Mesendoderm (in vitro differentiated cells): ENCODE data around the gene BAAT.
A peak's percentile ranks its signal among the peaks of the same experiment; 100 is the strongest.

Source experiments
- DNase-seq: peaks from one replicate; pipeline ENCODE4 v3.0.0; 2013
- H2AK5ac ChIP-seq: 2 replicates; pipeline ENCODE4 v1.6.1; 2013; ENCODE audit warnings: low read length, inconsistent platforms
- H2BK120ac ChIP-seq: 2 replicates; pipeline ENCODE4 v1.6.1; 2013; ENCODE audit warnings: low read depth, mild to moderate bottlenecking, low read length, moderate library complexity, mixed read lengths
- H2BK15ac ChIP-seq: replicated peaks from 2 replicates; pipeline ENCODE4 v1.6.1; 2013; ENCODE audit warnings: low read depth, mild to moderate bottlenecking, moderate library complexity
- H2BK5ac ChIP-seq: 2 replicates; pipeline ENCODE4 v1.6.1; 2013; ENCODE audit warnings: low read length, inconsistent platforms
- H3K18ac ChIP-seq: 2 replicates; pipeline ENCODE4 v1.6.1; 2013; ENCODE audit warnings: mild to moderate bottlenecking, low read length, mixed read lengths
- H3K23ac ChIP-seq: one replicate; pipeline ENCODE4 v1.6.1; 2013; ENCODE audit warnings: low read length
- H3K27ac ChIP-seq: 2 replicates; pipeline ENCODE4 v1.5.1; 2013; ENCODE audit warnings: low read depth, mild to moderate bottlenecking, inconsistent platforms, low read length, moderate library complexity
- H3K27me3 ChIP-seq: 2 replicates; pipeline ENCODE4 v1.6.1; 2013; ENCODE audit warnings: low read length, control low read depth, mild to moderate bottlenecking, inconsistent platforms; ENCODE audit not compliant: insufficient read depth, poor library complexity
- H3K36me3 ChIP-seq: 2 replicates; pipeline ENCODE4 v1.6.1; 2013; ENCODE audit warnings: low read length, inconsistent platforms; ENCODE audit not compliant: control insufficient read depth, insufficient read depth
- H3K4ac ChIP-seq: one replicate; pipeline ENCODE4 v1.6.1; 2013; ENCODE audit warnings: low read depth, mild to moderate bottlenecking, low read length, moderate library complexity
- H3K4me1 ChIP-seq: 2 replicates; pipeline ENCODE4 v1.6.1; 2013; ENCODE audit warnings: low read depth, low read length, inconsistent platforms; ENCODE audit not compliant: control insufficient read depth
- H3K4me2 ChIP-seq: 2 replicates; pipeline ENCODE4 v1.6.1; 2013; ENCODE audit warnings: low read length
- H3K4me3 ChIP-seq: 2 replicates; pipeline ENCODE4 v1.5.1; 2013; ENCODE audit warnings: mild to moderate bottlenecking, low read length
- H3K56ac ChIP-seq: one replicate; pipeline ENCODE4 v1.6.1; 2013; ENCODE audit warnings: low read length
- H3K79me1 ChIP-seq: 2 replicates; pipeline ENCODE4 v1.6.1; 2013; ENCODE audit warnings: low read length, inconsistent platforms
- H3K79me2 ChIP-seq: 2 replicates; pipeline ENCODE4 v1.6.1; 2013; ENCODE audit warnings: mild to moderate bottlenecking, low read length; ENCODE audit not compliant: control insufficient read depth, insufficient read depth
- H3K9ac ChIP-seq: 2 replicates; pipeline ENCODE4 v1.6.1; 2013; ENCODE audit warnings: low read length, inconsistent platforms
- H4K5ac ChIP-seq: one replicate; pipeline ENCODE4 v1.6.1; 2013; ENCODE audit warnings: low read length
- H4K8ac ChIP-seq: one replicate; pipeline ENCODE4 v1.6.1; 2013; ENCODE audit warnings: low read depth, mild to moderate bottlenecking, control low read depth, low read length, moderate library complexity
- WGBS: extraction: QIAGEN DNeasy Blood & Tissue Kit; methylation state at CpG from one replicate; pipeline ENCODE4 v1.1.7; 2013; ENCODE audit warnings: low lambda C conversion rate, missing lambda C conversion rate; ENCODE audit not compliant: insufficient coverage; ENCODE audit errors: extremely low coverage; 5-methylcytosine and 5-hydroxymethylcytosine counted together

The BAAT gene

DNA sequence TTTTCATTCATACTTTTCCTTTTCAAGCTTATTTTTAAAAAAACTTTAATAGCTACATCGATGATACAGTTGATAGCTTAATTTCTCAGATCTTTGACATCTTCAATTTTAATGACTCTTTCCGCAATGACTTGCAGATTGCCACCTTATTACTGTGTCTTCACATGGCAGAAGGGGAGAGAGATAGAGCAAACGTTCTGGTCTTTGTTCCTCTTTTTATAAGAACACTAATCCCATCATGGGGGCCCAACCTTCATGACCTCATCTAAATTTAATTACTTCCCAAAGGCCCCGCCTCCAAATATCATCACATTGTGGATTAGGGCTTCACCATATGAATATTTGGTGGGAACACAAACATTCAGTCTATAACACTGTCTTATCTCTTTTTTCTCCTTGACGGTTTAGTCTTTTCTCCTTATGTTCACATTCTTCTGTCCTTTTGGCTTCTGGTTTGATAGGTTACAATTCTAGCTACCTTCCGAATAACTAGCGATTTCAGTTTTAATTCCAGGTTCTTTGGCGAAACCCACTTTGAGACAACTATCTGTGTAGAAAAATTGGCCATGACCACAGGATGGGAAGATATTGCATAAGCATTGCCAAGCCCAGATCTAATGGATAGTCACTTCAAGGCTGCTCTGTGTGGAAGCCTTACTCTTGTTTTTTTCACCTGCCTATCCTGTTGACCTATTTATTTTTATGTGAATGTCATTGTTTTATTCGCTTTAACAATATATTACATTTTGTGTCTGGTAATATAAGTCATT, 18.9 kb upstream of the BAAT start:
- H2BK15ac ChIP-seq: no peak overlapping the region
- H3K79me2 ChIP-seq: peaks cover 8% of the 10 kb centered on the region
- H3K4me2 ChIP-seq: no peak overlapping the region
- H4K8ac ChIP-seq: no peak overlapping the region
- H3K27ac ChIP-seq: no peak overlapping the region
- no peak overlapping the region for H2AK5ac ChIP-seq
- H3K56ac ChIP-seq: no peak overlapping the region
- peaks cover 6% of the 10 kb centered on the region for H3K4me1 ChIP-seq
- no peak overlapping the region for H3K9ac ChIP-seq
- no peak overlapping the region for H3K4me3 ChIP-seq
- no peak overlapping the region for H2BK120ac ChIP-seq
- no peak overlapping the region for H3K4ac ChIP-seq
- WGBS: no CpG with 5 or more reads among the region's 9 CpGs
- H4K5ac ChIP-seq: no peak overlapping the region
- no peak for DNase-seq
- no peak overlapping the region for H2BK5ac ChIP-seq
- H3K36me3 ChIP-seq: peaks cover 6% of the 10 kb centered on the region
- no peak overlapping the region for H3K18ac ChIP-seq
- H3K27me3 ChIP-seq: no peaks in the 10 kb centered on the region
- no peak overlapping the region for H3K23ac ChIP-seq
- H3K79me1 ChIP-seq: peaks cover 5% of the 10 kb centered on the region

DNA sequence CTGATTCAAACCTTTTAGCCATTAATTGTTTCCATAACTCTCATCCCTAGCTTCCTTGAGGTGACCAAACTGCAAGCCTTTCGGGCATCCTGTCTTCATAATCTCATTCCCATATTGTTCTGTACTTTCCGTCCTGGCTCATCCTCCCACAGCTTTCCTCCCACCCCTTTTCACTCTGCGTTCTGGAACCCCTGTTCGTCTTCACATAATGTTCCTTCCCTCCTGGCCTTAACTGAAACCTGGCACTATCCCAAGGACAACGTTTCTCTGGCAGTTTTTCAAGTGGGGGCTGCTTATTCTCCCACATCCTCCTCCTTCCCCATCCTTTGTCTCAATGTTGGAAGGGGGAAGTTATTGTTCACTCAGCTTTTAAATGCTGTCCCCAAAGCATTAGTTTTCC, 15.3 kb upstream of the BAAT start:
- H3K27ac ChIP-seq: no peak overlapping the region
- H3K79me2 ChIP-seq: peaks cover 27% of the 10 kb centered on the region
- no peak overlapping the region for H2BK15ac ChIP-seq
- no peaks in the 10 kb centered on the region for H3K36me3 ChIP-seq
- peak overlapping the region; percentile 3 for H3K9ac ChIP-seq
- peaks cover 6% of the 10 kb centered on the region for H3K4me1 ChIP-seq
- H4K8ac ChIP-seq: no peak overlapping the region
- H3K4me3 ChIP-seq: no peak overlapping the region
- WGBS: no CpG with 5 or more reads among the region's 5 CpGs
- H3K4me2 ChIP-seq: peak overlapping the region; percentile 3
- H2AK5ac ChIP-seq: no peak overlapping the region
- H3K18ac ChIP-seq: no peak overlapping the region
- H3K27me3 ChIP-seq: no peaks in the 10 kb centered on the region
- no peak for DNase-seq
- no peak overlapping the region for H4K5ac ChIP-seq
- peaks cover 5% of the 10 kb centered on the region for H3K79me1 ChIP-seq
- H3K4ac ChIP-seq: no peak overlapping the region
- H3K23ac ChIP-seq: no peak overlapping the region
- no peak overlapping the region for H2BK120ac ChIP-seq
- no peak overlapping the region for H2BK5ac ChIP-seq
- H3K56ac ChIP-seq: no peak overlapping the region

DNA sequence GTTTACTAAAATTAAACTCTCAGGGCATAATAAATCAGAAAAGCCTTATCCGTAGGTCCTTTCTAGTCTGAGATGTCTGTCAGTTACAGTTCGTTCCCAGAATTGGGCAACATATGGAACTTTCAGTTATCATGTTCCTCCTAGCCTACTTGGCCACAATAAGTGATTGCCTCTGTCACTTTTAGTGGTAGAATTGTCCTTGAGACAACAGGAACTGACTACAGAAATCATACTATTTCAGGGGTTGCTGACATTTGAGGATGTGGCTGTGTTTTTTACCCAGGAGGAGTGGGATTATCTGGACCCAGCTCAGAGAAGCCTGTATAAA, 14.8 kb upstream of the BAAT start:
- Histone ChIP-seq H3K79me1 (peaks cover 5% of the 10 kb centered on the region), H3K4ac (no peak overlapping the region), H3K79me2 (peaks cover 30% of the 10 kb centered on the region), H3K56ac (peak overlapping the region; percentile 80), H3K9ac (peak overlapping the region; percentile 72), H4K5ac (no peak overlapping the region), H3K27me3 (no peaks in the 10 kb centered on the region), H3K23ac (no peak overlapping the region), H3K27ac (no peak overlapping the region), H2BK120ac (no peak overlapping the region), H3K4me2 (peak overlapping the region; percentile 41), H2BK15ac (no peak overlapping the region), H2AK5ac (no peak overlapping the region), H4K8ac (no peak overlapping the region), H3K4me3 (peak overlapping the region; percentile 59), H3K36me3 (no peaks in the 10 kb centered on the region), H2BK5ac (no peak overlapping the region), H3K4me1 (peaks cover 6% of the 10 kb centered on the region), H3K18ac (no peak overlapping the region)
- no peak for DNase-seq
- no CpG with 5 or more reads among the region's 2 CpGs for WGBS

GRCh38 chr9:101398930-101399642, 14.3 kb upstream of the BAAT start:
- Histone ChIP-seq H3K79me2 (peaks cover 35% of the 10 kb centered on the region), H3K4me3 (peak overlapping the region; percentile 59), H4K8ac (no peak overlapping the region), H4K5ac (no peak overlapping the region), H3K23ac (no peak overlapping the region), H2AK5ac (no peak overlapping the region), H3K9ac (peak overlapping the region; percentile 72), H3K79me1 (peaks cover 7% of the 10 kb centered on the region), H3K4ac (peak overlapping the region; percentile 74), H3K27ac (no peak overlapping the region), H2BK5ac (no peak overlapping the region), H3K18ac (peak overlapping the region; percentile 91), H3K4me1 (peaks cover 6% of the 10 kb centered on the region), H2BK15ac (no peak overlapping the region), H3K4me2 (peak overlapping the region; percentile 41), H3K56ac (peak overlapping the region; percentile 80), H3K27me3 (no peaks in the 10 kb centered on the region), H2BK120ac (no peak overlapping the region), H3K36me3 (peaks cover 1% of the 10 kb centered on the region)
- WGBS: no CpG with 5 or more reads among the region's 28 CpGs
- no peak for DNase-seq

DNA sequence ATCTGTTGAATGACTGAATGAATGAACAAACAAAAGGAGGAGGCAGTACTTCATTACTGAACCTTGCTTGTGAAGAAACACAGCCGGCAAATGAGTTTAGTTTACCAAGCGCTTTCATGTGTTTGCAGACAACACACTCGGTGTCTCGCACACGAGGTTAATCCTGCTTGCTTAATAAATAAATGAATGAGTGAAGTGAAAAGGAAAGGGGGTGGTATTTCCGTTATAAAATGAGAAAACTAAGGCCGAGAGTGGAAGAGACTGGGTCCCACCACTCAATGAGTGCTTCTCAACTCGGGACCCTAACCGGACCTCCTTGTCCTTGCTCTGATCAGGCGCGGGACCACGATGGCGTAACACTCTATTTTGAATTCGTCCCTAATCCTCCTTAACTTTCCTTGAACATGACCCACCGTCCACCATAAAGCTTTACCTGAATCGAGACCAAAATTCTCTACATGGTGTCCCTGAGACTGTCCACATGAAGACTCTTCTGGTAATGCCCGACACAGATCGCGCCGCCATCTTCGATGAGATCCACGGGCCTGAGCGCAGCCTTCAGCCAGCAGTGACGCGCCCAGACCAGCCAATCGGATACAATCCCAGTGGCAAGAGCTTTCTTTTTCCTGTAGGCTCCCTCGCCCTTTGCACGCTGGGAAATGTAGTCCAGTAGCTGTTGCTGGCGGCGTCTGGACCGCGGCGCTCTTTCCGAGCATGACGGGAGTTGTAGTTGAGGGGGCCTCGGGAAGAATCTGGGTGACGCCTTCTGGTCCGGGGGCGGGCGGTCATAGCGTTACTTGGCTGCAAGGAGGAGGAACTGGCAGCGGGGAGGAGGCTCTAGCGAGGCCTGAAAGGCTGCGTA, 13.5 kb upstream of the BAAT start, which contains the start of the genes MRPL50 and ZNF189:
Gene MRPL50 (minus strand): TSS at position 551 of the 862 bp plus-strand sequence. CDS start 26 bp downstream, at position 525.
Gene ZNF189 (plus strand): TSS at position 784 of the 862 bp plus-strand sequence. CDS start 306 bp downstream, outside the sequence.
- no CpG with 5 or more reads among the region's 44 CpGs for WGBS
- Histone ChIP-seq H2AK5ac (no peak within 1 kb of the TSS), H3K18ac (peak within 1 kb of the TSS; percentile 91), H3K4me1 (peaks cover 6% of the 10 kb centered on the region), H3K9ac (peak within 1 kb of the TSS; percentile 73), H3K79me2 (peaks cover 41% of the 10 kb centered on the region), H2BK15ac (no peak within 1 kb of the TSS), H3K4me3 (peak within 1 kb of the TSS; percentile 60), H3K23ac (no peak within 1 kb of the TSS), H3K79me1 (peaks cover 7% of the 10 kb centered on the region), H3K4me2 (peak within 1 kb of the TSS; percentile 41), H3K36me3 (peaks cover 1% of the 10 kb centered on the region), H3K4ac (peak within 1 kb of the TSS; percentile 74), H3K56ac (peak within 1 kb of the TSS; percentile 83), H3K27ac (no peak within 1 kb of the TSS), H2BK5ac (no peak within 1 kb of the TSS), H4K8ac (no peak within 1 kb of the TSS), H3K27me3 (no peaks in the 10 kb centered on the region), H2BK120ac (no peak within 1 kb of the TSS), H4K5ac (no peak within 1 kb of the TSS)
- peak; percentile 100 for DNase-seq
